ENCODE measurements around the gene CFAP74.
A peak's percentile ranks its signal among the peaks of the same experiment; 100 is the strongest.

The CFAP74 gene

GRCh38 chr1:2003541-2004131 is at the start of gene CFAP74:
Gene CFAP74 (minus strand): TSS chr1:2003786. CDS start chr1:1990956, 12,830 bp downstream.
- H3K4me1 Mint-ChIP-seq (ENCODE audit: low read depth) = no peaks in the 10 kb centered on the region
- H3K27me3 Mint-ChIP-seq = peaks cover 50% of the 10 kb centered on the region
- no peak within 1 kb of the TSS for H3K27ac Mint-ChIP-seq
- no peaks in the 10 kb centered on the region for H3K9me3 Mint-ChIP-seq
- no peaks in the 10 kb centered on the region for H3K36me3 Mint-ChIP-seq (ENCODE audit: low read depth)
- H3K4me3 Mint-ChIP-seq = no peak within 1 kb of the TSS

- peaks cover 10% of the 10 kb centered on the region for H3K4me1 Mint-ChIP-seq (ENCODE audit: low read depth)
- no peaks in the 10 kb centered on the region for H3K36me3 Mint-ChIP-seq (ENCODE audit: low read depth)
- peaks cover 11% of the 10 kb centered on the region for H3K27me3 Mint-ChIP-seq
- H3K27ac Mint-ChIP-seq = no peak overlapping the region
- no peaks in the 10 kb centered on the region for H3K9me3 Mint-ChIP-seq
- H3K4me3 Mint-ChIP-seq = no peak overlapping the region
These were observed 49.6 kb upstream of the CFAP74 start for GRCh38 chr1:2053217-2053616.

- no peaks in the 10 kb centered on the region for H3K36me3 Mint-ChIP-seq (ENCODE audit: low read depth)
- H3K9me3 Mint-ChIP-seq = no peaks in the 10 kb centered on the region
- H3K27me3 Mint-ChIP-seq = peaks cover 13% of the 10 kb centered on the region
- no peak overlapping the region for H3K4me3 Mint-ChIP-seq
- peaks cover 11% of the 10 kb centered on the region for H3K4me1 Mint-ChIP-seq (ENCODE audit: low read depth)
- no peak overlapping the region for H3K27ac Mint-ChIP-seq
These were observed 49.2 kb upstream of the CFAP74 start for GRCh38 chr1:2052756-2053155.

- Mint-ChIP-seq H3K4me1 (ENCODE audit: low read depth) (peaks cover 11% of the 10 kb centered on the region), H3K27me3 (peaks cover 13% of the 10 kb centered on the region), H3K9me3 (no peaks in the 10 kb centered on the region), H3K27ac (no peak overlapping the region), H3K36me3 (ENCODE audit: low read depth) (no peaks in the 10 kb centered on the region), H3K4me3 (peak overlapping the region; percentile 57)
These were observed 48.6 kb upstream of the CFAP74 start for GRCh38 chr1:2052054-2052679.

GRCh38 chr1:2050793-2051682 is 47.5 kb upstream of the CFAP74 start:
- H3K27me3 Mint-ChIP-seq = peaks cover 13% of the 10 kb centered on the region
- no peaks in the 10 kb centered on the region for H3K36me3 Mint-ChIP-seq (ENCODE audit: low read depth)
- no peaks in the 10 kb centered on the region for H3K9me3 Mint-ChIP-seq
- H3K27ac Mint-ChIP-seq = no peak overlapping the region
- H3K4me1 Mint-ChIP-seq (ENCODE audit: low read depth) = peaks cover 11% of the 10 kb centered on the region
- H3K4me3 Mint-ChIP-seq = peak overlapping the region; percentile 57

- H3K27me3 Mint-ChIP-seq = peaks cover 18% of the 10 kb centered on the region
These were observed 46.8 kb upstream of the CFAP74 start for GRCh38 chr1:2050461-2050792.

GRCh38 chr1:2049718-2050431 is 46.3 kb upstream of the CFAP74 start, which contains the start of gene PRKCZ:
Gene PRKCZ (plus strand): TSS chr1:2050411. CDS start chr1:2050631, 220 bp downstream.
- Mint-ChIP-seq H3K9me3 (no peaks in the 10 kb centered on the region), H3K27me3 (peaks cover 19% of the 10 kb centered on the region), H3K4me3 (peak within 1 kb of the TSS; percentile 78), H3K4me1 (ENCODE audit: low read depth) (peaks cover 22% of the 10 kb centered on the region), H3K27ac (peak within 1 kb of the TSS; percentile 70), H3K36me3 (ENCODE audit: low read depth) (no peaks in the 10 kb centered on the region)

More at GRCh38 chr1:2050461-2050792, 46.8 kb upstream of the CFAP74 start:
- no peaks in the 10 kb centered on the region for H3K9me3 Mint-ChIP-seq
- H3K36me3 Mint-ChIP-seq (ENCODE audit: low read depth) = no peaks in the 10 kb centered on the region
- H3K4me3 Mint-ChIP-seq = peak overlapping the region; percentile 48
- H3K4me1 Mint-ChIP-seq (ENCODE audit: low read depth) = peaks cover 16% of the 10 kb centered on the region
- H3K27ac Mint-ChIP-seq = no peak overlapping the region

GRCh38 chr1:2049225-2049717 is 45.7 kb upstream of the CFAP74 start:
- Mint-ChIP-seq H3K4me1 (ENCODE audit: low read depth) (peaks cover 23% of the 10 kb centered on the region), H3K27ac (peak overlapping the region; percentile 70), H3K9me3 (no peaks in the 10 kb centered on the region), H3K4me3 (peak overlapping the region; percentile 78), H3K36me3 (ENCODE audit: low read depth) (no peaks in the 10 kb centered on the region), H3K27me3 (peaks cover 19% of the 10 kb centered on the region)

- Mint-ChIP-seq H3K27ac (no peak overlapping the region), H3K9me3 (no peaks in the 10 kb centered on the region), H3K4me3 (peak overlapping the region; percentile 49), H3K36me3 (ENCODE audit: low read depth) (no peaks in the 10 kb centered on the region), H3K4me1 (ENCODE audit: low read depth) (peaks cover 27% of the 10 kb centered on the region), H3K27me3 (peaks cover 19% of the 10 kb centered on the region)
These were observed 44.5 kb upstream of the CFAP74 start for GRCh38 chr1:2047749-2048729.

- no peak overlapping the region for H3K4me3 Mint-ChIP-seq
- no peaks in the 10 kb centered on the region for H3K9me3 Mint-ChIP-seq
- H3K36me3 Mint-ChIP-seq (ENCODE audit: low read depth) = no peaks in the 10 kb centered on the region
- peaks cover 27% of the 10 kb centered on the region for H3K4me1 Mint-ChIP-seq (ENCODE audit: low read depth)
- H3K27ac Mint-ChIP-seq = no peak overlapping the region
- peaks cover 19% of the 10 kb centered on the region for H3K27me3 Mint-ChIP-seq
These were observed 43.6 kb upstream of the CFAP74 start for GRCh38 chr1:2046953-2047748.

- Mint-ChIP-seq H3K27me3 (peaks cover 19% of the 10 kb centered on the region), H3K4me1 (ENCODE audit: low read depth) (peaks cover 27% of the 10 kb centered on the region), H3K9me3 (no peaks in the 10 kb centered on the region), H3K36me3 (ENCODE audit: low read depth) (no peaks in the 10 kb centered on the region), H3K27ac (no peak overlapping the region), H3K4me3 (no peak overlapping the region)
These were observed 42.8 kb upstream of the CFAP74 start for GRCh38 chr1:2046174-2046917.

GRCh38 chr1:2045468-2046173 is 42.0 kb upstream of the CFAP74 start:
- H3K4me1 Mint-ChIP-seq (ENCODE audit: low read depth) = peaks cover 27% of the 10 kb centered on the region
- H3K27ac Mint-ChIP-seq = peak overlapping the region; percentile 67
- peak overlapping the region; percentile 47 for H3K4me3 Mint-ChIP-seq
- no peaks in the 10 kb centered on the region for H3K9me3 Mint-ChIP-seq
- peaks cover 19% of the 10 kb centered on the region for H3K27me3 Mint-ChIP-seq
- H3K36me3 Mint-ChIP-seq (ENCODE audit: low read depth) = no peaks in the 10 kb centered on the region

All from stimulated activated naive CD8-positive, alpha-beta T cell treated with anti-CD3 and anti-CD28 coated beads, Interleukin-15, Interleukin-2, amounts not matched to agents 100 ng/mL and 50 ng/mL, for 24 hours (primary cell).